Activated naive CD4-positive, alpha-beta T cell treated with anti-CD3 and anti-CD28 coated beads, Interleukin-2, amount 50 U/mL, for 24 hours (primary cell): ENCODE measurements around the gene THAP11.
A peak's percentile ranks its signal among the peaks of the same experiment; 100 is the strongest.

ENCODE experiments used
- H3K27ac Mint-ChIP-seq: one replicate; pipeline ENCODE4 v1.8.0; 2021; ENCODE audit warnings: mild to moderate bottlenecking, mixed read lengths
- H3K27me3 Mint-ChIP-seq: one replicate; pipeline ENCODE4 v1.8.0; 2021; ENCODE audit warnings: mixed read lengths
- H3K36me3 Mint-ChIP-seq: one replicate; pipeline ENCODE4 v1.8.0; 2021; ENCODE audit warnings: mixed read lengths
- H3K4me1 Mint-ChIP-seq: one replicate; pipeline ENCODE4 v1.8.0; 2021; ENCODE audit warnings: mixed read lengths
- H3K4me3 Mint-ChIP-seq: one replicate; pipeline ENCODE4 v1.8.0; 2021; ENCODE audit warnings: mild to moderate bottlenecking, mixed read lengths
- H3K9me3 Mint-ChIP-seq: one replicate; pipeline ENCODE4 v1.8.0; 2021; ENCODE audit warnings: mixed read lengths

The THAP11 gene

GRCh38 chr16:67841816-67842508, at the start of gene THAP11:
Gene THAP11, plus strand, starts transcription at chr16:67842320. Its CDS starts 235 bp downstream, at chr16:67842555.
- H3K36me3 Mint-ChIP-seq = no peaks in the 10 kb centered on the region
- H3K9me3 Mint-ChIP-seq = no peaks in the 10 kb centered on the region
- peaks cover 37% of the 10 kb centered on the region for H3K4me1 Mint-ChIP-seq
- H3K4me3 Mint-ChIP-seq = peak within 1 kb of the TSS; percentile 96
- H3K27ac Mint-ChIP-seq = peak within 1 kb of the TSS; percentile 91
- H3K27me3 Mint-ChIP-seq = no peaks in the 10 kb centered on the region

DNA sequence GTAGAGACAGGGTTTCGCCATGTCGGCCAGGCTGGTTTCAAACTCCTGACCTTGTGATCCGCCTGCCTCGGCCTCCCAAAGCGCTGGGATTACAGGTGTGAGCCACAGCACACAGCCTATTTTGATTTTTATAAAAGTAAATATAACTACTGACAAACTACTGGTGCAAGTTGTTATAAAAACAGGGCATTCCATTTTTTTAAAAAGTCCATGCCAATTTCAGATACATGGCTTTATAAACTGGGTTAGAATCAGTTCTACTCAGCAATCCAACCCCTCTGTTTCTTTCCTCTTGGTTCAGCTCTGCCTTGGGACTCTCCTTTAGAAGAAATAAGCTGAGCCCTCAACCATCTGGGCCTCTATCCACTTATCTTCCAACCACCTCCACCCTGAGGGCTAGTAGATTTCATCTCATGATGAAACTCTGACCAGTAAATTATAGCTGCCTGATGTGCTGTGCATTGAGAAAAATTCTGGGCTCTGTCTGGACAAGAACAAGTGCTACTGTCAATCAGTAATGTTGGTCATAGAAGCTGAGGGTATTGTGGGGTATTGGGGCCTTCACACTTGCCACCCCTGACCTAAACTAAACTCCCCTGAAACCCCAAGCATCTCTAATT, 45.9 kb upstream of the THAP11 start:
- Mint-ChIP-seq H3K27me3 (no peaks in the 10 kb centered on the region), H3K27ac (peak overlapping the region; percentile 2), H3K4me3 (no peak overlapping the region), H3K4me1 (peaks cover 38% of the 10 kb centered on the region), H3K36me3 (peaks cover 10% of the 10 kb centered on the region), H3K9me3 (no peaks in the 10 kb centered on the region)

- Mint-ChIP-seq H3K27ac (peak overlapping the region; percentile 41), H3K4me1 (peaks cover 75% of the 10 kb centered on the region), H3K27me3 (no peaks in the 10 kb centered on the region), H3K36me3 (peaks cover 14% of the 10 kb centered on the region), H3K4me3 (peak overlapping the region; percentile 19), H3K9me3 (no peaks in the 10 kb centered on the region)
Measured at GRCh38 chr16:67800338-67800926, 41.7 kb upstream of the THAP11 start.

GRCh38 chr16:67801241-67801640, 40.9 kb upstream of the THAP11 start:
- Mint-ChIP-seq H3K4me3 (peak overlapping the region; percentile 44), H3K4me1 (peaks cover 77% of the 10 kb centered on the region), H3K36me3 (peaks cover 14% of the 10 kb centered on the region), H3K27me3 (no peaks in the 10 kb centered on the region), H3K27ac (peak overlapping the region; percentile 46), H3K9me3 (no peaks in the 10 kb centered on the region)

GRCh38 chr16:67801883-67802282, 40.2 kb upstream of the THAP11 start:
- H3K9me3 Mint-ChIP-seq = no peaks in the 10 kb centered on the region
- peaks cover 11% of the 10 kb centered on the region for H3K36me3 Mint-ChIP-seq
- H3K4me1 Mint-ChIP-seq = peaks cover 71% of the 10 kb centered on the region
- H3K27ac Mint-ChIP-seq = no peak overlapping the region
- H3K27me3 Mint-ChIP-seq = no peaks in the 10 kb centered on the region
- H3K4me3 Mint-ChIP-seq = peak overlapping the region; percentile 44

- Mint-ChIP-seq H3K36me3 (peaks cover 7% of the 10 kb centered on the region), H3K27me3 (no peaks in the 10 kb centered on the region), H3K4me3 (peak overlapping the region; percentile 59), H3K9me3 (no peaks in the 10 kb centered on the region), H3K4me1 (peaks cover 58% of the 10 kb centered on the region), H3K27ac (peak overlapping the region; percentile 8)
Measured at GRCh38 chr16:67803894-67804293, 38.2 kb upstream of the THAP11 start.

DNA sequence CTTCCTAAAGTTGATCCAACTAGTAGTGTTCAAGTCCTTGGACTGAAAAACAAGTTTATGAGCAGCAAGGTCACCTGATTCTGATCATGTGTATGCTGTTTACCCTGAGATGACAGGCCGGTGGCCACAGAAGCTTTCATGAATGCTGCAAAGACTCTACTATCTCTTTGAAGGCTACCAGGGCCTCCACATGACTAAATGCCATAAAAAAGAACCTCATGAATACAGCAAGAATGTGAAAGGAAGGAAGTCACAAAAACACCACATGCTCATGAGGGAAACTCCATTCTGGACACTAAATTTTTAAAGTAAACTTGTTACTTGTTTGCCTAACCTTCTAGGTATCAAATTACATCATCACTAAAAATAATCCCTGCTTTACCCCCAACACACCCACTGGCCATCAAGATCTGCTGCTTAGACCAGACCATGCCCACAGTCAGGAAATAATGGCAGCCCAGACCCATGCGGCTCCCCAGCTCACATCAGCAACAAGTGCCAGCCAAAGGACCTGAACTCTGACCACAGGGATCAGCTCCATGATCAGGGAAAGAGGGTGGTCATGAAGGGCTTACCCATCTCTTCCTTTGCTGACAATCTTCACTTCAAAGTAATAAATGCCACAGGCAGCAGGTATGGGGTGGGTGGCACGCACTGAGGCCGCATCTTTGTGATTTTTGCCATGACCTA, 37.1 kb upstream of the THAP11 start:
- Mint-ChIP-seq H3K36me3 (peaks cover 7% of the 10 kb centered on the region), H3K27ac (no peak overlapping the region), H3K9me3 (no peaks in the 10 kb centered on the region), H3K4me1 (peaks cover 52% of the 10 kb centered on the region), H3K4me3 (peak overlapping the region; percentile 93), H3K27me3 (no peaks in the 10 kb centered on the region)

DNA sequence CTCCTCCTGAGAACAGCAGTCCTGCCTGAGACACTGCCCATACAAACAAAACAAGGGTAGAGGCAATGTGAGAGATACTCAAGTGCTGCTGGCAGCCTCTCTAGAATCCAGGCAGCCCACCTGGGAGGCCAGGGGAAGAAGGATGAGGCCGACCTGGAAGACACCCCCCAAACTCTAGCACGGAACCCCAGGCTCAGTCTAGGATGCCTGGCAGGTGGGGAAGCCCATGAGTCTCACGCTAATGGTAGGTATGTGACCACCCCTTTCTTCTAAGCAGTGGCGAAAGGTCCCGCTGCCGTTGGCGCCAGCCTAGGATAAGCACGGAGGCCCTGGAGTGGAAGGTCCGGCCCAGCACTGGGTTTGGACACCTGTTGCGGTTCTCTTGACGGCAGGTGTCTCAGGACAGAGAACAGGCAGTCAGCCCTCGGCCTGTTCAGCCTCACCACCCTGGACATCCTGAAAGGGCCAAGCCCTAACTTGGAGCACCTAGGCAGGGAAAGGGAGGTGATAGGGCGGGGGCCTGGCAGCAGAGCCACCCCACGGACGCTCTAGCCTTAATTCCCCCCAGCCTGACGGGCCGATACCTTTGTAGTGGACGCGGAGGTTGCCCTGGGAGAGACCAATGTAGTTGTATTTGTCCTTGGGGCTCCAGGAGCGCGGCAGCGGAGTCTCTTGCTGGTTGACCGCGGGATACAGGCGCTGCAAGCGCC, 36.2 kb upstream of the THAP11 start:
- peak overlapping the region; percentile 35 for H3K27ac Mint-ChIP-seq
- no peaks in the 10 kb centered on the region for H3K27me3 Mint-ChIP-seq
- peak overlapping the region; percentile 93 for H3K4me3 Mint-ChIP-seq
- peaks cover 43% of the 10 kb centered on the region for H3K4me1 Mint-ChIP-seq
- H3K9me3 Mint-ChIP-seq = no peaks in the 10 kb centered on the region
- peaks cover 4% of the 10 kb centered on the region for H3K36me3 Mint-ChIP-seq

GRCh38 chr16:67806428-67807147, 35.5 kb upstream of the THAP11 start, which contains the start of the genes RANBP10 and TSNAXIP1:
Gene RANBP10, minus strand, starts transcription at chr16:67806560. Its CDS starts 24 bp downstream, at chr16:67806536.
Gene TSNAXIP1, plus strand, starts transcription at chr16:67806889. Its CDS starts 261 bp downstream, at chr16:67807150.
- H3K36me3 Mint-ChIP-seq = peaks cover 4% of the 10 kb centered on the region
- H3K4me1 Mint-ChIP-seq = peaks cover 36% of the 10 kb centered on the region
- peak within 1 kb of the TSS; percentile 91 for H3K27ac Mint-ChIP-seq
- H3K4me3 Mint-ChIP-seq = peak within 1 kb of the TSS; percentile 93
- H3K9me3 Mint-ChIP-seq = no peaks in the 10 kb centered on the region
- H3K27me3 Mint-ChIP-seq = no peaks in the 10 kb centered on the region

GRCh38 chr16:67807148-67807682, 34.9 kb upstream of the THAP11 start:
- Mint-ChIP-seq H3K9me3 (no peaks in the 10 kb centered on the region), H3K4me3 (peak overlapping the region; percentile 93), H3K4me1 (peaks cover 30% of the 10 kb centered on the region), H3K27me3 (no peaks in the 10 kb centered on the region), H3K27ac (peak overlapping the region; percentile 91), H3K36me3 (peaks cover 4% of the 10 kb centered on the region)

DNA sequence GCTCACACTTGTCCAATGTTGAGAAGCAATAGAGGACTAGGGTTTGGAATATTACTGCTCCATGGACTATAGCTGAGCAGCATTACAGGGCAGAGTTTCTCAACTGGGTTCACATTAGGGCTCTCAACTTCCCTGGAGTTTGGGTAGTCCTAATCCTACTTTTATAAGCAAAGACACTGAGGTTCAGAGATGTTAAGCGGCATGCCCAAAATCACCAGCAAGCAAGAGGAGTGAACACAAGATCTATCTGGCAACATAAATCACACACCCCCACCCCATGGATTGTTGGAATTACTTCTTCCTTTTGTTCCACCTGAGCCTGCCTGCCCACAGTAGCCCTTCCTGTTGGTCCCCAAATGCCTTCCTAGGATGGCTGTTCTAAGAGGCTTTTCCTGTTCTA, 30.2 kb upstream of the THAP11 start:
- H3K27me3 Mint-ChIP-seq = no peaks in the 10 kb centered on the region
- H3K27ac Mint-ChIP-seq = no peak overlapping the region
- no peaks in the 10 kb centered on the region for H3K9me3 Mint-ChIP-seq

DNA sequence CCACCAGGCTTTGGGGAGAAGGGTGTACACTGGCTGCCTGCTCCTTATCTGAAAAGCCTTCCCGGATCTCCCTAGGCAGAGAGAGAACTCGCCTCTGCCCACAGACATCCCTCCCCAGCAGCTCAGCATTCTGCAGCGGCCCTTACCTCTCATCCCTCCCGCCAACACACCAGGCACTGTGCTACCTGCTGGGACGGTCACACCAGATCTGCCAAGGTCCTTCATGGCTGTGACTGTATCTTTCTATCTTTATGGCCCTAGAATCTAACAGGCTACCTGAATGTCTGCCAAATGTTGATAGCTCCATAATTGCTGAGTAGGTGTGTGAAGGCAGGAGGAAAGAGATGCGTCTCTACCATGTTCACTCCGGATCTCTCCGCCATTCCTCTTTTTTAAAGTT, 27.6 kb upstream of the THAP11 start:
- H3K9me3 Mint-ChIP-seq = no peaks in the 10 kb centered on the region
- H3K27me3 Mint-ChIP-seq = no peaks in the 10 kb centered on the region
- no peaks in the 10 kb centered on the region for H3K36me3 Mint-ChIP-seq
- H3K4me1 Mint-ChIP-seq = peaks cover 6% of the 10 kb centered on the region
- H3K4me3 Mint-ChIP-seq = no peak overlapping the region
- H3K27ac Mint-ChIP-seq = no peak overlapping the region

More for the DNA sequence above, 30.2 kb upstream of the THAP11 start:
- no peaks in the 10 kb centered on the region for H3K36me3 Mint-ChIP-seq
- peaks cover 6% of the 10 kb centered on the region for H3K4me1 Mint-ChIP-seq
- H3K4me3 Mint-ChIP-seq = no peak overlapping the region

DNA sequence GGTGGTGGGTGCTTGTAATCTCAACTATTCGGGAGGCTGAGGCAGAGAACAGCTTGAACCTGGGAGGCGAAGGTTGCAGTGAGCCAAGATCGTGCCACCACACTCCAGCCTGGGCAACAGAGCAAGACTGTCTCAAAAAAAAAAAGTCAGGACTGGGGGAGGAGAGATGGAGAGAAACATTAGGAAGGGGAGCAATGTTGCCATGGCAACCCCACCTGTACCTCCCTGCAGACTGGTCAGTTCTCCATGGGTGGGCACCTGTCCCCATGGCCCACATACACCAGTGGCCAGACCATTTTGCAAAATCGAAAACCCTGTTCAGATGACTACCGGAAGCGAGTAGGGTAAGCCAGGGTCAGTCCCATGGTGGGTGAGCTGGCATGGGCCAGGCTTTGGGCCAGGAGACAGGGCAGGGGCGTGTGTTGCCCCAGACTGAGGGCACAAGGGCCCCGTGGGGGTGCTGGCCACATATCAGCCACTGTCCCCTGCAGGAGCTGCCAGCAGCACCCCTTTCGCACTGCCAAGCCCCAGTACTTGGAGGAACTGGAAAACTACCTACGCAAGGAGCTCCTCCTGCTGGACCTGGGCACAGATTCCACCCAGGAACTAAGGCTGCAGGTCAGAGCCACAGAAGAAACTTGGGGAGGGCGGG, 21.4 kb upstream of the THAP11 start:
- H3K36me3 Mint-ChIP-seq = no peaks in the 10 kb centered on the region
- H3K27me3 Mint-ChIP-seq = no peaks in the 10 kb centered on the region
- no peak overlapping the region for H3K4me3 Mint-ChIP-seq
- H3K27ac Mint-ChIP-seq = no peak overlapping the region
- H3K9me3 Mint-ChIP-seq = no peaks in the 10 kb centered on the region
- peaks cover 6% of the 10 kb centered on the region for H3K4me1 Mint-ChIP-seq

DNA sequence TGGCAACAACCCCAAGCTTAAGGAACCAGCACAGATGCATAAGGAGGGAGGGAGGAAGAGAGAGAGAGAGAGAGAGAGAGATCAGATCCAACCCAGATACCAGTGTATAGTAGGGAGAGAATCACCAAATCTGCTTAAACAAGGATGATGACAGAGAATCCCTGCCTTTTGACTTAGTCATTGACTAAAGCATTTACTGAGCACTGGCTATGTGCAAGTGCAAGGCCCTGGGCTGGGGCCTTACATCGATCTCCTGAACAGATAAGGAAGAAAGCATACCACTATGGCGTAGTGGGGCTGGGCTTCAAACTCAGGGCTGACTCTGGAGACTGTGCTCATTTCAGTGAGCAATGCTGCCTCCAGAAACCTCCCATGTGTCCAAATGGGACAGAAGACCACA, 19.6 kb upstream of the THAP11 start:
- Mint-ChIP-seq H3K4me1 (no peaks in the 10 kb centered on the region), H3K27me3 (no peaks in the 10 kb centered on the region), H3K27ac (no peak overlapping the region), H3K36me3 (no peaks in the 10 kb centered on the region), H3K4me3 (no peak overlapping the region), H3K9me3 (no peaks in the 10 kb centered on the region)
